Kidney capillary endothelial cell (primary cell): ENCODE measurements around the gene U2AF1L4.

Experiments
- DNase-seq: peaks from one replicate; pipeline ENCODE4 v3.0.0-alpha.2; 2018; ENCODE audit warnings: low spot score

The U2AF1L4 gene

DNA sequence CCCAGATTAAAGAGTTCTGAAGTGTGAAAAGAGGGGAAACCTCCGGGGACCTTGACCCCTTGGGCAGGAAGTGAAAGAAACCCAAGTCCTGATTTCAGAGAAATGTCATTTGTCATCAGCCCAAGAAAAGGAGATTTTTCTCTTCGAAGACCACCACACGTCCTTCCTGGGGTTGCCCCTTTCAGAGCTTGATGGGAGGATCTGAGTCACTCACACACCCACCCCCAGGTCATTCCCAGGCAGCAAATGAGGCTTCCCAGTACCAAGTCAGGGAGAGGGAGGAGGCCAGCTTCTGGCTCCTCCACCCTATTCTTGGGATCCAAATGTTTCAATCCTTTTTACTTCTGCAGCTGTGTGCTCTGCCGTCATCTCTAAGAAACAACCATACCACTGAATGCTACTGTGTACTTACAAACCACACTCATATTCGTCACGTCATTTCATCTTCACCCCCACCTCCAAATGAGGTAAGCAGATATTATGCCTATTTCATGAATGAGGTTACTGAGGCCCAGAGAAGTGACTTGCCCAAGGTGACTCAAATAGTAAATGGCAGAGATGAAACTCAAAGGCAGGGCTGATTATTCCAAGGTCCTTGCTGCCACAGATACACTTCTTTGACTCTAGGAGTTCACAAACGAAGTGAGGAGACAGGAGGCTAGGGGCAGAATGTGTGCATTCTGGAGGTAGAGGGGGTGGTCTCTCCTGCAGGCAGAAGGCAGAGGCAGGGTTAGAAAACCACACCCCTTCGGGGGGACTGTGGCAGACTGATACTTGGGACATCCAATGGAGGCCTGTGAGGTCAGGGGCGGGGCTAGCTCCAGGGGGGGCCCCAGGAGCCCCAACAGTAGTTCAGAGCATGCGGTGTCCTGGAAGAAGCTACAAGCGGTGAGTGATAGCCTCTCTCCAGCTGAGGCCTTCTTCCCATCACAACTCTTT, 32.4 kb downstream of the U2AF1L4 start:
- no peak for DNase-seq

DNA sequence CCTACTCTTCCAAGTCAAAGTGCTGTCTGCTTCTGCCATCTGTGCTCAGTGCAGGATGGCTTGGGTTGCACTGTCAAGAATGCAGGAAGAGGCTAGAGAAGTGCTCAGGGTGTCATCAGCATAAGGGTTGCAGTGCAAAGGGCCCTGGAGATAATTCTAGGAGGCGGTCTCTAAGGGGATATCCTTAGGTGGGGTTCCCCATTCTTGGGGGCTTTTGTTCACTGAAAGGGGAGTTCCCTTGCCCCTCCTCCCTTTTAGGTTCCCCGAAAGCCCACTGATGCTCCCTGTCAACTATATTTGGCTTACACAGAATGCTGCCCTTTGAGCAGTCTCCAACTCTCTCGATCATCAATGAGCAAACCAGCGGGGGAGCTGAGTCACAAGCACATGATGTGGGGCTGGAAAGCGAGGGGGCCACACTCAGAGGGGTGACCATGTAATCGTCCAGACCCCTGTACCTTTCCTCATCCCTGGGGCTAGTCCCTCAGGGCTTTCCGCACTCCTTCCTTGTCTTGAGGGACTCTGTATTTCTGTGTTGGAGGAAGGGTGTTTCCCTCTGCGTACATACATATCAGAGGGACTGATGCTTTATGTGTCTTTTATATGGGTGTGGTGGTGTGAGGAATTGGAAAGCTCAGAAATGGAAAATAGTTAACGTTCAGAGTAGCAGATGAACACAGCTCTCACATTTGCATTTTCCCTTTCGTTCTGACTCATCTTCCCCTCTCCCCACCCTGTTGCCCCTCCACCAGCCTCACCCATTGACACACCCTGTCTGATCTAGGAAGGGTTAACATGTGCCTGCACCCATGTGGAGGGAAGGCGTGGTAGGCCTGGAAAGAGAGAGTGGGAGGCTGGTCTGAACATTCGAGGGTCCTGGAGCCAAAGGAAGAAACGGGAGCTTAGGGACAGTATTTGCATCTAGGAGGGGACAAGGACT, 34.2 kb downstream of the U2AF1L4 start:
- DNase-seq: no peak

DNA sequence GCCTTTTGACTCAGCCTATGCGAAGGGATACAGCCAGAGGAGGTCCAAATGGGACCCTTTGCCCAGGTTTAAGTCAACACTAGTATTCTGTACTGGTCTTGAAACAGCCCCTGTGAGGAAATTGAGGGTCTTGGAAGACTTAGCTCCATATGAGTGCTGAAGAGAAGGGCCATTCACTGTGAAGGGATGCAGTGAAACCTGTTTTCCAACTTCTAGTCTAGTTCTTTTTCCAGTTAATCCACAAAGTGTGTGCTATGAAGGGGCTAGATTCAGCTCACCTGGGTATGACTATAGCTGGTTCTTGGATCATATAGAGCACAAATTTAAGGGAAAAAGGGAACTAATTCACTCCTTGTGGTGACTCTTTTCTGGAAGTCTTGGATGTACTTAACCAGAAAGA, 36.8 kb downstream of the U2AF1L4 start:
- DNase-seq: no peak

DNA sequence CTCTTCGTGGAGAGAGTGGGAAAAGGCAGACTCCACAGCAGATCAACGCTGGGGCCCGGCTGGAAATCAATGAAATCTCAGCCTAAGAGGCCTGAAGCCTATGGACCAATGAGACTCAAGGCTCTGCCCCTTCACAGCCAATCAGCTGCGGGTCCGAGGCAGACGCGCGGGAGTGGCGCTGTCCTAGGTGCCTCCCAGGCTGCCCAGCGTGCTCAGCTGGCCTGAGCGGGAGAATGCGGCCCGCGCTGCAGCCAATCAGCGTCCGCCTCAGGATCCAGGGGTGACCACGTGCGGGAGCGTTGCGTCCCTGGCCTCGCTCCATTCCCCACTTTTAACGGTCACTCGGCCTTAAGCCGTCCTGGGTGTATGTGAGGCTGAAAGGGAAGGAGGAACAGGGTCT, 41.0 kb downstream of the U2AF1L4 start, which contains the start of gene ZBTB32:
Gene ZBTB32 (plus strand): TSS at position 341 of the 400 bp plus-strand sequence. CDS start 10,069 bp downstream, outside the sequence.
- peak; percentile 34 for DNase-seq

DNA sequence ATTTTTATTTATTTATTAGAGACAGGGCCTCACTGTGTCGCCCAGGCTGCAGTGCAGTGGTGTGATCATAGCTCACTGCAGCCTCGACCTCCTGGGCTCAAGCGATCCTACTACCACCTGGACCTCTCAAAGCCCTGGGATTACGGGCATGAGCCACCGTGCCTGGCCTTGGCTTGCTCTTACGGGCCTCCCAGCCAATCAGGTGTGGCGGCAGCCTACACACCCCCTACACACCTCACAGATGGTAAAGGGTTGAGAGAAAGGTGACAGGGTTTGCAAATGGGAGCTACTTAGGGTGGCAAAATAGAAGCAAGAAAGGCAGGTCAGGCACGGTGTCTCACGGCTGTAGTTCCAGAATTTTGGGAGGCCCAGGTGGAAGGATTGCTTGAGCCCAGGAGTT, 41.9 kb downstream of the U2AF1L4 start:
- no peak for DNase-seq

DNA sequence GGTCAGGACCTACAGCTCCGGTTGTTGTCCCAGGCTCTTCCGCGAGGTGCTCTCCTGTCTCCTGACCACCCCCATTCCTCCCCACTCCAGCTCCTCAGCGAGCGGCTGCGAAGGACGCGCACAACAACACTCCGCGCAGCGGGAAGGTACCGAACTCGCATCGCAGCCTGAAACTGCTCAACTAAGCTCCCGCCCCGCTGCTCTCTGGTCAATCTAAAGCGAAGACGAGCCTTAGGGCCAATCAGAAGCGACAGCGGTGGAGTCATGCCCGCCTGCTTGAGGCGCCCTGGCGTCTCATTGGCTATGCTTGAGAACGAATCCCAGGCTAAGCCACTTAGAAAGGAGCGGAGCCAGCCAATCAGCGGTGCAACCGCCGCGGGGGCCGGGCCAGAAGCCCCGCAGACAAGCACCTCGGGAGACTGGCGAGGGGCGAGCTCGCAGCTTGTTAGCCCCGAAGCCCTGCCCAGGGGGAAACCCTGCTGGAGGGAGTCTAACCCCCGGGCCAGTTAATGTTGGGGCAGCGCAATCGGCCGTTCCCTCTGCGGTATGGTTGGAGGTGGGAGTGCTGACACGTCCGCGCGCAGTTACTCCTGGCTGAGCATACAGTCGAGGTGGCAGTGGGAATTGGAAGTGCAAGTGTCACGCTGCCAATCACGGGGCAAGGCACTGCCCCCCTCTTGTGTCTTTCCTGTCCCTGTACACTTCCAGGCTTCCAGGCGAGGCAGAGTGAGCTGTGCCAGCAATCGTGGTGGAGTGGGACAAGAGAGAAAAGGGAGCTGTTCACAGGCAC, 42.8 kb downstream of the U2AF1L4 start:
- DNase-seq: peak; percentile 96

DNA sequence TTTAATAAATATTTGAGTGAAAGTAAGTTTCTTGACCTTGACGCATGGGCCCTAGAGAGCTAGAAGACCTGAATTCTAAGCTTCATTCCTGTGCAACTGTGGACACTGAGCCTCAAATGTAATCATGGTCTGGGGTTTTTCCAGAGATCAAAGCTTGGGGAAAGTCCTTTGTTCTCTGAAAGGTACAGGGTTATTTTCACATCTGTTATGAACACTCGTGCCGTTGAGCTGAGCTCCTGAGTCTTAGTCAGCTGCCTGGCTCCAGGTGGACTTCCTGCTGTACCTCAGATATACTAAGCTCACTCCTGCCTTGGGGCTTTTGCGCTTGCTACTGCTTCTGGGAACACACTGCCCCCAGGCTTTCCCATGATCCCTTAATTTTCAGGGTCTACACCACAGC, 48.4 kb downstream of the U2AF1L4 start:
- DNase-seq: no peak

DNA sequence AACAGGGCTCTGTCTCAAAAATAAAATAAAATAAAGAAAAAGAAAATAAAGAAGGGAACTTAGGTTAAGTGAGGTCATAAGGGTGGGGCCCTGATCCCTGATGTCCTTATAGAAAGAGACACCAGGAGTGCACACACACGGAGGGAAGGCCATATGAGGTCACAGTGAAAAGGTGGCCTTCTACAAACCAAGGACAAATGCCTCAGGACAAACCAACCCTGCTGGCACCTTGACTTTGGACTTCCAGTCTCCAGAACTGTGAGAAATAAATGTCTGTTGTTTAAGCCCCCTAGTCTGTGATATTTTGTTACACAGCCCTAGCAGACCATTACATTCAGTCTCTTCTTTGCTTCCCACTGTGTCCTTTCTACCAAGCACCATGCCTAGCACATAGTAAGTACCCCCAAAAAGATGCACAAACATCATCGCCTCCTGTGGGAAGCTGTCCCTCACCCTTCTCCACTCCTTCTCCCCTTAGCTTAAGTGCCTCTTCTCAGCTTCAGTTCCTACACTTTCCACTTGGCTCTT, 49.3 kb downstream of the U2AF1L4 start:
- DNase-seq: no peak

DNA sequence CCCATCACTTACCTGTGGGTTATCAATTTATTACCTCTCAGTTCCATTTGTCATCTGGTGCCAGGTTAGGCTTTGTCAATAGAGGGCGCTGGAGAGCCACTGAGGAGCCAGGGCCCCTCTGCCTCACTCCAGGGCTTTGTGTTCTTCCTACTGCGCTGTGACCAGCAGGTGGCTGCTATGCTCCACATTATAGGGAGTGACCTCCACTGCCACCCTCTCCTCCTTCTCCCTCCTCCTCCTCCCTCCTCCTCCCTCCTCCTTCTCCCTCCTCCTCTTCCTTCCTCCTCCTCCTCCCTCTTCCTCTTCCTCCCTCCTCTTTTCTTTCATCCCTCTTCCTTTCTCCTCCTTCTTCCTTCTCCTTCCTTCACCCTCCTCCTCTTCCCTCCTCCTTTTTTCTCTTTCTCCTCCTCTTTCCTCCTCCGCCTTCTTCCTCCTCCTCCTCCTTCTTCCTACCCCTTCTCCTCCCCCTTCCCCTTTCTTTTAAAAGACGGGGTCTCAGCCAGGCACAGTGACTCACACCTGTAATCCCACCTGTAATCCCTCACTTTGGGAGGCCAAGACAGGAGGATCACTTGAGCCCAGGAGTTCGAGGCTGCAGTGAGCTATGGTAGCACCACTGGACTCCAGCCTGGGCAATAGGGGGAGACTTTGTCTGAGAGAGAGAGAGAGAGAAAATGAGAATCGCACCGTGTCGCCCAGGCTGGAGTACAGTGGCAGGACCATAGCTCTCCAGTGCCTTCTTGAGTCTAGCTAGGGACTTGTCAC, 51.2 kb downstream of the U2AF1L4 start:
- DNase-seq: peak; percentile 79

DNA sequence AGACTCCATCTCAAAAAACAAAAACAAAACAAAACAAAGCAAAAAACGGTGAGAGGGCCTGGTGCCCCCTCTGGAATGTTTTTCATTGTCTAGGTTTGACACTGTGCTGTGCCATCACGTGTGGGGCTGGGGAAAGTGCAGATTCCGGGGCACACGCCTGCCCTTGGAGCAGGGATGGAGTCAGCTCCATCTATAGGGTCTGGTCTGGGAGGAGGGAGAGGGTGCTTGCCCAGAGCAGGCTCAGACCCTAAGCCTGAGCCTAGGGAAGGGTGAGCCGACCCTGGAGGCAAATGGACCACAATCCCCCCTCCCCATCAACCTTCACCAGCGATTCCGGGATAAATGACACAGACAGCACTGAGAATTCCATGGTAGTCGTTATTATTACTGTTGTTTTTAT, 51.8 kb downstream of the U2AF1L4 start:
- no peak for DNase-seq
